Dedifferentiated amniotic fluid mesenchymal stem cell (primary cell): ENCODE measurements around the gene ZNF512B.

Experiments
- DNase-seq: peaks from one replicate; pipeline ENCODE4 v3.0.0-alpha.2; 2016; ENCODE audit errors: extremely low spot score

The ZNF512B gene

GRCh38 chr20:63950701-63951397, 18.9 kb downstream of the ZNF512B start:
- no peak for DNase-seq

- DNase-seq = no peak
Observed at GRCh38 chr20:63947638-63948456, 21.9 kb downstream of the ZNF512B start.

DNA sequence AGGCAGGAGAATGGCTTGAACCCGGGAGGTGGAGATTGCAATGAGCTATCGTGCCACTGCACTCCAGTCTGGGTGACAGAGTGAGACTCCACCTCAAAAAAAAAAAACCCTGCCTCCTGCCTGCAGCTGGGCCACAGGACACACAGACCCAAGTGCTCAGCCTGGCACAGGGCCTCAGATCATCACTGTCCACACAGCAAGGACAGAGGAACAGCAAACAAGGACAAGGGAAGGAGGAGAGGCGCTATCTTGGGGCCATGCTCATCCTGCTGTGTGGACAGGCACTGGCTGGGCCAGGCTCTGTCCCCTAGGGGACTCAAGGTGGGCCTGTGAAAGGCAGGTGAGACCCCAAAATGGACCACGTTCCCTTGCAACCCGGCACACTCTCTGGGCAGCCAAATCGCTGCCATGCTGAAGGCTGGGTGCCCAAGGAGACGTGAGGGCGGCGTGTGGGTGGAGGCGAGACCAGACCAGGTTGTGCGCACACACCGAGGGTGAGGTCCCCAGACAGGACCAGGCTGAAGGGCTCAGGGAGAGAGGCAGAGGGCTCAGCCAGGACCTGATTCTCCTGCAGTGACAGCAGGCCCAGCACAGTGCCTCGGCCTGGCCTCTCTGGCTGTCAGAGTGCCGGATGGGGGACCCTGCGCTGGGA, 22.6 kb downstream of the ZNF512B start:
- no peak for DNase-seq

GRCh38 chr20:63945921-63946920, 23.5 kb downstream of the ZNF512B start:
- DNase-seq = no peak

DNA sequence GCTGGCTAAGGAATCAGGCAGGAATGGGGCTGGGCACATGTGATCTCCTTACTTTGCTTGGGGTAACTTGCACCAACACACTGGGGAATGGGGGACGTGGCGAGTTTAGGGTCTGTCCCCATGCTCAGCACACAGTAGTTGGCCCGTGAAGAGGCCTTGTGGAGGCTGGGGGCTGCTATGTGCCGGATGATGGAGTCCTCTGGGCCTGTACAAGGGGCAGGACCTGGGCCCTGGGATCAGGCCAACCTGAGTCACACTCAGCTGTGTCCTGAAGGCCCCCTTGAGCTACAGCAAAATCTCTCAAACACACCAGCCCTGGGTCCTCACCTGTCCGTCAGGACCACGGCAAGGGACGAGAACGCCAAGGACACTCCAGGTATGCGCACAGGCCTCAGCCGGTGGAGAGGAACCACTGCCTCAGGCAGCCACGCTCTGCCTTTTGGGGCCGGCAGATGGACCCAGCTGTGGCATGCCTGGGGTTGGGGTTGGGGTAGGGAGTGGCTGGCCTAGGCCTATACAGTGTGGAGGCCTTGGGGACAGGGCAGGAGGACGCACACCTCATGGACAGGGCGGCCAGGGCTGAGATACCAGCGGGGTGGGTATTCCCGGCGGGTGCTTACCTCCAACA, 24.6 kb downstream of the ZNF512B start:
- no peak for DNase-seq

GRCh38 chr20:63944078-63944941, 25.4 kb downstream of the ZNF512B start:
- no peak for DNase-seq

DNA sequence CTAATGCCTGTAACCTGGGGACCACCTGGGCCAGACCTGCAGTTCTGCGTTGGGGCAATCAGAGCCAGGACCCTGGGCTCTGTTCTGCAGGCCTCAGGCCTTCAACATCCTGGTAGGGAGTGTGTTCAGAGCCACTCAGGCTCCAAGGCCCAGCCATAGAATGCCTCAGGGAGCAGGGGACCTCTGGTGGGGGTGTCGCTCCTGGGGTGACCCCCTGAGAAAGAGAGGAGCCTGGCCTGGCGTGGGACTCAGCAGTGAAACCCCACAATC, 26.0 kb downstream of the ZNF512B start:
- no peak for DNase-seq

- no peak for DNase-seq
Observed at GRCh38 chr20:63942969-63943807, 26.5 kb downstream of the ZNF512B start.

DNA sequence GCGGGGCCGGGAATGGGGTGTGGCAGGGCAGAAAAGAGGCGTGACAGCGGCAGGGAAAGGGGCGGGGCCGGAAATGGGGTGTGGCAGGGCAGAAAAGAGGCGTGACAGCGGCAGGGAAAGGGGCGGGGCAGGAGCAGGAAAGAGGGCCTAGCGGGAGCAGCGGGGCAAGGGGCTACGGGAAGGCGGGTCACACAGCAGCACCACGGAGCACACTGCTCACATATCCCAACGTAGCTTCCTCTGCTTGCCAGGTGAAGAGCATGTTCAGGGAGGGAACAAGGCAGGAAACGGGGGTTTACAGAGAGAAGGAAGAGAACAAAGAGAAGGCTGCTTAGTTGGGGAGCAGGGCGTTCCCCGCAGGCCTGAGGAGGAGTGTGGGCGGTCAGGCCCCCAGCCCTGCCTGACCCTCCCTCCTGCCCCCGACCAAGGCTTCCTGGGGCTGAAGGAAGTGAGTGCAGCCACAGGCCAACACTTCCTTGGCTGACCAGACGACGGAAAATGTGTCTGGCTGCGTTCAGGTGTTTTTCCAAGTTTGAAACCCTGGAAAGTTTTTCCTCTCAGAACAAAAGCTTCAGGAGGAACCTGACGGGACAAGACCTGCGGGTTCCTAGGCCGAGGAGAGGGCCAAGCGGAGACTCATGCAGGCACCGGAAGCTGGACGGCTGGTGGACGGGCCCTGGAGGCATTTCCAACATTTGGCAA, 27.3 kb downstream of the ZNF512B start:
- no peak for DNase-seq

DNA sequence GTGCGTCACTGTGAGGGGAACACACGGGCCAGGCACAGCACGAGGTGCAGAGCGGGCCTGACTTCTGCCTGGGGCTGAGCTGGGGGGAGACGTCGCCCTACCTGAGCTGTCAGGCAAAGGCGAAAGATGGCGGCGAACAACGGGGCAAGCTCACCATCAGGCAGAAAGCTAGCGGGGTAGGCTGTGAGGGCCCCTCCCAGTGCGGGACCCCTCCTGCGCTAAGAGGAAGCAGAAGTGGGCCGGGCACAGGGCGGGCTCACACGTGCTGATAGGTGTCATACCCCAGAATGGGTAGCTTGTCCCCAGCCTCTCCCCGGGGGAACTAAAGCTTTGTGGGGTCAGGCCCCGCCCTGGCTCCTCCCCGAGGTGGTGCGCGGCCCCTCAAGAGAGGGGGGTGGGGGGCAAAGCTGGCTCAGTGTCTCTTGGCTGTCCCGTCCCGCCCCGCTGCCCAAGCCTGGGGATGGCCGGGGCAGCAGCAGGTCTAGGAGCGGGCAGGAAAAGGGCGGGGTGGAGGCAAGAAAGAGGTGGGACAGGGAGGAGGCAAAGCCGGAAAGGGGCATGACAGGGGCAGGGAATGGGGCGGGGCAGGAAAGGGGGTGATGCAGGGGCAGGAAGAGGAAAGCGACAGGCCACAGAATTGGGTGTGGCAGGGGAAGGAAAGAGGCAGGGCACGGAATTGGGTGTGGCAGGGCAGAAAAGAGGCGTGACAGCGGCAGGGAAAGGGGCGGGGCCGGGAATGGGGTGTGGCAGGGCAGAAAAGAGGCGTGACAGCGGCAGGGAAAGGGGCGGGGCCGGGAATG, 28.2 kb downstream of the ZNF512B start:
- DNase-seq = no peak

DNA sequence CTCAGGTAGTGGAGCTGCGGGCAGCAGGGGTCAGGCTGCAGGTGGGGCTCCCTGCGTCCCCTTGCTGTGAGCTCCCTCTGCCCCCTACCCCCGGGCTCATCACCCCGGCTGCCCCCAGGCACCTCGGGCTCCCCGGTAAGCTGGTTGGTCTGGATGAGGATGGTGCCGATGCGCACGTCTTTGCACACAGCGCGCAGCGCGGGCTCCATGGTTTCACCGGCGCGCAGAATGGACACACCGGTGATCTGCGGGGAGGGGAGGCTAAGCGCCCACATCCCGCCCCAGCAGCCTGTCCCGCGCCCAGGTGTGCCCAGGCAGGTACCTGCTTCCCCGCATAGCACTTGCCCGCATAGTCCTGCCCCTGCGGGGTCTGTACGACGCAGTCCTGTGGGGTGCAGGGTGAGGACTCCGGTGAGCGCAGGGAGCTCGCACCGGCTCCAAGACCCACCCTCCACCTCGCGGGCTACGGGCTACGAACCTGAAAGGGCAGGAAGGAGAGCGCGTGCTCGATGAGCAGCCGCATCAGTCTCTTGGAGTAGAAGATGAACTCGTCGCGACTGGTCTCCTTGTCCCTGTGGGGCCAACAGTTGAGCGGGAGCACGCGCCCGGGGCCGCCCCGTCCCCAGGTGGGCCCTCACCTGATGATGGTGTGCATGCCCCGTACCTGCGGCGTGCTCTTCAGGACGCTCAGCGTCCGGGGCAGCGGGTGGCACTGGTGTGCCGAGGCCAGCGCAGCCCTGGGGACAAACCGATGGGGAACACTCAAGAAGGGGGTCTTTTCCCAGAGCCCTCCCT, 29.1 kb downstream of the ZNF512B start:
- DNase-seq = no peak

DNA sequence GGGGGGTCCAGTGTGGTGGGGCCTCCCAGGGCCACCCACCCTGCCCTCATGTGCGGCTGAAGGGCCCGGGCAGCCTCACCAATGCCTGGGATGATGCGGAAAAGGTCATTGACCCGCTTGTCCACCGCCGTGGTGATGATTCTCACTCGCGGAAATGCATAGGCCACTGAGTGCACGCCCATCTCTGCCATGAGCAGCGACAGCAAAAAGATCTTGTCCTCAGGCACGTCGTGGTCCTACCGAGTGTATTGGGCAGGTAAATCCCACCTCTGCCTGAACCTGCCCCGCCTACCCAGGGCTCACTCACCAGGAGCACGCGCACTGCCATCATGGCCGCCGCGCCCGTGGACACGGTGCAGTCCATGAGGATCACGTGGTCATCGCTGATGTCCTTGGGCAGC, 29.7 kb downstream of the ZNF512B start:
- DNase-seq = no peak

GRCh38 chr20:63939061-63939935, 30.4 kb downstream of the ZNF512B start:
- DNase-seq = no peak

DNA sequence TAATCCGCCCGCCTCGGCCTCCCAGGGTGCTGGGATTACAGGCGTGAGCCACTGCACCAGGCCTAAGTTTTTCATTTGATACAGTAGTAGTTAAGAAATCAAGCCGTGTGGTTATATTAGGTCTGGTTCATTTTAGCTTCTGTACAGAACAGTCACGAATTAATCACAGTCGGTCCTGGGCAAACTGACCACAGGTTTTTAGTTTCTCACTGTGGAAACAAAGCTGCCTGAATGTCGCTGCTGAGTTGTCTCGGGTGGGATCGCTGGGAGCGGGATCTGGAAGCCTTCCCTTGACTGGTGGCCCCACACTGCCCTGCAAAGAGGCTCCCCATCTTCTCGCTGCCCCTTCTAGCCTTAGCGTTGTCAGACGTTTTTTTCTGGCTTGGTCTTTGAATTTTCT, 32.1 kb downstream of the ZNF512B start:
- no peak for DNase-seq

- no peak for DNase-seq
Observed at GRCh38 chr20:63935447-63935846, 34.3 kb downstream of the ZNF512B start.
